IPS-18c (cell line): ENCODE data around the gene PKN2.
"Not testable (repeated sequence)": the region's sequence is repeated elsewhere in the genome, so short reads cannot be mapped to it uniquely, and the experiment has no call there.

Experiments
- H3K4me3 ChIP-seq: 2 replicates; pipeline ENCODE4 v1.7.0; 2013; ENCODE audit warnings: low read depth, mild to moderate bottlenecking, low read length, moderate library complexity; ENCODE audit not compliant: insufficient read depth
- H3K9me3 ChIP-seq: one replicate; pipeline ENCODE4 v1.6.1; 2013; ENCODE audit warnings: mild to moderate bottlenecking, low read length, moderate library complexity; ENCODE audit not compliant: control insufficient read depth, insufficient read depth

The PKN2 gene

GRCh38 chr1:88802404-88802803 is 118.3 kb downstream of the PKN2 start:
- Histone ChIP-seq H3K9me3 (no peaks in the 10 kb centered on the region), H3K4me3 (no peak overlapping the region)

GRCh38 chr1:88802950-88803349 is 118.9 kb downstream of the PKN2 start:
- Histone ChIP-seq H3K9me3 (no peaks in the 10 kb centered on the region), H3K4me3 (no peak overlapping the region)

- Histone ChIP-seq H3K9me3 (no peaks in the 10 kb centered on the region), H3K4me3 (no peak overlapping the region)
Measured at GRCh38 chr1:88803444-88803843, 119.4 kb downstream of the PKN2 start.

- Histone ChIP-seq H3K9me3 (no peaks in the 10 kb centered on the region), H3K4me3 (no peak overlapping the region)
Measured at GRCh38 chr1:88812366-88812765, 128.3 kb downstream of the PKN2 start.

- Histone ChIP-seq H3K4me3 (no peak overlapping the region), H3K9me3 (no peaks in the 10 kb centered on the region)
Measured at GRCh38 chr1:88813471-88813870, 129.4 kb downstream of the PKN2 start.

GRCh38 chr1:88819642-88820041 is 135.6 kb downstream of the PKN2 start:
- H3K4me3 ChIP-seq, H3K9me3 ChIP-seq: not testable (repeated sequence)

GRCh38 chr1:88825721-88826120 is 141.6 kb downstream of the PKN2 start:
- Histone ChIP-seq H3K4me3 (no peak overlapping the region), H3K9me3 (no peaks in the 10 kb centered on the region)

GRCh38 chr1:88847643-88848042 is 163.6 kb downstream of the PKN2 start:
- Histone ChIP-seq H3K4me3 (no peak overlapping the region), H3K9me3 (no peaks in the 10 kb centered on the region)

- H3K9me3 ChIP-seq, result no peaks in the 10 kb centered on the region
- H3K4me3 ChIP-seq, result no peak overlapping the region
Measured at GRCh38 chr1:88851303-88852063, 167.4 kb downstream of the PKN2 start.

- no peak overlapping the region for H3K4me3 ChIP-seq
- H3K9me3 ChIP-seq, result no peaks in the 10 kb centered on the region
Measured at GRCh38 chr1:88867743-88868521, 183.9 kb downstream of the PKN2 start.

GRCh38 chr1:88869644-88870043 is 185.6 kb downstream of the PKN2 start:
- not testable (repeated sequence) for H3K4me3 ChIP-seq, H3K9me3 ChIP-seq

- Histone ChIP-seq H3K4me3 (no peak overlapping the region), H3K9me3 (no peaks in the 10 kb centered on the region)
Measured at GRCh38 chr1:88873737-88874349, 189.8 kb downstream of the PKN2 start.

- no peak overlapping the region for H3K4me3 ChIP-seq
- no peaks in the 10 kb centered on the region for H3K9me3 ChIP-seq
Measured at GRCh38 chr1:88875595-88875994, 191.5 kb downstream of the PKN2 start.

GRCh38 chr1:88876573-88877365 is 192.7 kb downstream of the PKN2 start:
- H3K4me3 ChIP-seq, result no peak overlapping the region
- H3K9me3 ChIP-seq, result no peaks in the 10 kb centered on the region

- Histone ChIP-seq H3K4me3 (no peak overlapping the region), H3K9me3 (no peaks in the 10 kb centered on the region)
Measured at GRCh38 chr1:88877382-88877825, 193.3 kb downstream of the PKN2 start.

- H3K9me3 ChIP-seq, result no peaks in the 10 kb centered on the region
- no peak overlapping the region for H3K4me3 ChIP-seq
Measured at GRCh38 chr1:88877911-88878310, 193.8 kb downstream of the PKN2 start.

GRCh38 chr1:88878731-88879130 is 194.7 kb downstream of the PKN2 start:
- no peaks in the 10 kb centered on the region for H3K9me3 ChIP-seq
- H3K4me3 ChIP-seq, result no peak overlapping the region
